Stomach (tissue), 4 donors: Measurements from ENCODE around the gene FIS1.

Source experiments
- POLR2A ChIP-seq, 4 donors: fragments of 450-650 bp; IDR thresholded peaks; one replicate each; pipeline ENCODE4 v1.6.1; 2016; ENCODE audit warnings: antibody characterized with exemption in 4 of 4, control low read depth in 2 of 4, mild to moderate bottlenecking in 1 of 4, moderate library complexity in 1 of 4
- POLR2AphosphoS5 ChIP-seq, 3 donors: sonication (generic); formaldehyde crosslinking; IDR thresholded peaks; one replicate each; pipeline ENCODE4 v1.6.1; 2016; ENCODE audit warnings: antibody characterized with exemption in 3 of 3
- TF ChIP-seq, protein P1 (sequence below), 7 experiments: fragments of 450-650 bp in 4 of 7; fragments of 200-600 bp in 3 of 7; sonication (generic) in 3 of 7; IDR thresholded peaks; one replicate each; pipeline ENCODE4 v1.5.1; 2016 to 2019; ENCODE audit warnings: antibody characterized with exemption in 7 of 7, control low read depth in 2 of 7, mild to moderate bottlenecking in 1 of 7

DNA sequence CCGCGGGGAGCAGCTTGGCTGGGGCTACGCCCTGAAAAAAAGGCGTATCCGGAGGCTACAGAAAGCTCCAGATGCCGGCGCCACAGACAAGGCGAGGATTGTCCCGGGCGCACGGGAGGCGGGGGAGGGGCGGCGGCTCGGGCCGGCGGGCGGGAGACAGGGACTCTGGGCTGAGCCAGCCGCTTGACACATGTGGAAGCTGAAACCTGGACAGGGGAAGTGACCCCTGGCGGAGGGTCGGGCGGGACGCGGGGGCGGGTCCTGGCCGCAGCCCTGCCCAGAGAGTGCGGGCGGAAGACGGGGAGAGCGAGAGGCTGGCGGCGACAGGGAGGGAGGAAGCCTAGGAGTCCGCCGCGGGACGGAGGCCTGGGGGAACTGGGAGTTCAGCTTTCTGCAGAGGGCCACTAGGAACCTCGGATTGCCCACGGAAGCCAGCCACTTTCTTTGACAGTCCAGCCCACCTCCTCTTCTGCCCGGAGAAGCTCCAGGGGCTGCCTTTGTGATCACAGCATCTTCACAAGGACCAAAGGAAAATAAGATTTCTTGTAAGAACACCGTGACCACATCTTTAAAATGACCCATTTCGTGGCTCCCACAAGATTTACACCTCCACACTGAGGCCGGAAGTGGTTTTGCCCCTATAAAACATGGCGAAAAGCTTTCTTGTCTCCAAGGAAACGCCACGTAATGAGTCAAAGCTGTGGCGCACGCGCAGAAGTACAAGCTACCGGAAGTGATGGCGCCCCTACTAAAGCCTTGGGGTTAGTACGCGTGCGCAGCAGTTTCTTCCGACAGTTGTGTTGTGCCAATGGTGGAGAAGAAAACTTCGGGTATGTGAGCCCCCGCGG is 27.3 kb downstream of the FIS1 start, which contains the start of the genes PLOD3 and ZNHIT1:
- TF ChIP-seq POLR2A (IDR thresholded peaks at IDR 0.05) (no peak), POLR2AphosphoS5 (IDR thresholded peaks at IDR 0.05) (peak; percentile 52 to 87 (median 58))
- TF ChIP-seq, protein P1, sequence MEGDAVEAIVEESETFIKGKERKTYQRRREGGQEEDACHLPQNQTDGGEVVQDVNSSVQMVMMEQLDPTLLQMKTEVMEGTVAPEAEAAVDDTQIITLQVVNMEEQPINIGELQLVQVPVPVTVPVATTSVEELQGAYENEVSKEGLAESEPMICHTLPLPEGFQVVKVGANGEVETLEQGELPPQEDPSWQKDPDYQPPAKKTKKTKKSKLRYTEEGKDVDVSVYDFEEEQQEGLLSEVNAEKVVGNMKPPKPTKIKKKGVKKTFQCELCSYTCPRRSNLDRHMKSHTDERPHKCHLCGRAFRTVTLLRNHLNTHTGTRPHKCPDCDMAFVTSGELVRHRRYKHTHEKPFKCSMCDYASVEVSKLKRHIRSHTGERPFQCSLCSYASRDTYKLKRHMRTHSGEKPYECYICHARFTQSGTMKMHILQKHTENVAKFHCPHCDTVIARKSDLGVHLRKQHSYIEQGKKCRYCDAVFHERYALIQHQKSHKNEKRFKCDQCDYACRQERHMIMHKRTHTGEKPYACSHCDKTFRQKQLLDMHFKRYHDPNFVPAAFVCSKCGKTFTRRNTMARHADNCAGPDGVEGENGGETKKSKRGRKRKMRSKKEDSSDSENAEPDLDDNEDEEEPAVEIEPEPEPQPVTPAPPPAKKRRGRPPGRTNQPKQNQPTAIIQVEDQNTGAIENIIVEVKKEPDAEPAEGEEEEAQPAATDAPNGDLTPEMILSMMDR (IDR thresholded peaks at IDR 0.05): peak in 3 of 7 experiments; percentile 15 to 25 (median 15)
